GM12878 (cell line): ENCODE measurements around the gene PHLPP1. TPM values are rescaled to one million over a fixed set of nuclear protein-coding genes. Genes with fewer than 3 reads are reported as not detected.

Experiments used
- ATAC-seq: fragments of 200-7000 bp; cut with Tn5 transposase; 3 replicates; pipeline ENCODE4 v1.9.1; 2020; ENCODE audit warnings: mild to moderate bottlenecking, moderate library complexity
- BruUV-seq: library from RNA; stranded (reverse); fragments of 400-500 nt; replicated peaks from 2 replicates; lab custom pipeline; 2021; lab: Mats Ljungman, UMichigan
- CTCF ChIA-PET: fragments of 300-600 bp; sonication (Branson Sonifier 250); formaldehyde crosslinking; extraction: SDS; loops from one replicate; lab custom pipeline; 2021; ENCODE audit warnings: inconsistent platforms; lab: Yijun Ruan, JAX
- POLR2A ChIA-PET: fragments of 350-600 bp; formaldehyde crosslinking; extraction: SDS; loops from one replicate; lab custom pipeline; 2021; ENCODE audit warnings: inconsistent platforms; lab: Charles Lee
- RAD21 ChIA-PET: fragments of 300-600 bp; sonication (Branson Sonifier 250); formaldehyde crosslinking; loops from one replicate; lab custom pipeline; 2023; ENCODE audit warnings: antibody characterized with exemption; ENCODE audit not compliant: unreplicated experiment; lab: Charles Lee
- SMC1A ChIA-PET: fragments of 300-600 bp; sonication (Branson Sonifier 250); formaldehyde crosslinking; loops from one replicate; lab custom pipeline; 2023; ENCODE audit not compliant: unreplicated experiment, uncharacterized antibody; lab: Charles Lee
- DNase-seq: peaks from one replicate; pipeline ENCODE4 v3.0.0-alpha.2; 2011; ENCODE audit warnings: low read depth, low spot score
- FAIRE-seq: peaks from 3 replicates; lab custom pipeline; 2011; peaks lifted over from hg19 to GRCh38; lab: Jason Lieb, UNC
- H2AFZ ChIP-seq: 2 replicates; pipeline ENCODE4 v1.6.0; 2011; ENCODE audit warnings: low read depth, low read length, control low read depth; ENCODE audit not compliant: control insufficient read depth
- H3K27ac ChIP-seq: 2 replicates; pipeline ENCODE4 v1.5.1; 2011; ENCODE audit warnings: control low read depth; ENCODE audit not compliant: control insufficient read depth, insufficient read depth
- H3K27me3 ChIP-seq, 2 experiments: replicated peaks in 1 of 2; 2 replicates each; pipeline versions ENCODE4 v1.6.0 to v1.6.1; 2011; ENCODE audit warnings: low read length in 1 of 2; ENCODE audit not compliant: control insufficient read depth in 2 of 2, insufficient read depth in 2 of 2
- H3K36me3 ChIP-seq, 2 experiments: 2 replicates each; pipeline ENCODE4 v1.5.1; 2011; ENCODE audit warnings: low read length in 1 of 2; ENCODE audit not compliant: control insufficient read depth in 2 of 2, insufficient read depth in 2 of 2
- H3K4me1 ChIP-seq: 2 replicates; pipeline ENCODE4 v1.6.1; 2011; ENCODE audit warnings: mild to moderate bottlenecking, low read length, moderate library complexity, mixed read lengths; ENCODE audit not compliant: control insufficient read depth, insufficient read depth
- H3K4me2 ChIP-seq: 2 replicates; pipeline ENCODE4 v1.6.0; 2011; ENCODE audit warnings: control low read depth; ENCODE audit not compliant: control insufficient read depth, insufficient read depth
- H3K4me3 ChIP-seq: fragments of 200-600 bp; sonication (generic); 2 replicates; pipeline ENCODE4 v1.5.1; 2016
- H3K79me2 ChIP-seq: 2 replicates; pipeline ENCODE4 v1.6.0; 2011; ENCODE audit warnings: low read length; ENCODE audit not compliant: control insufficient read depth, insufficient read depth
- H3K9ac ChIP-seq: 2 replicates; pipeline ENCODE4 v1.8.0; 2011; ENCODE audit warnings: low read length, control low read depth, mixed read lengths; ENCODE audit not compliant: control insufficient read depth, insufficient read depth
- H3K9me3 ChIP-seq: replicated peaks from 3 replicates; pipeline ENCODE4 v1.5.1; 2011; ENCODE audit warnings: mild to moderate bottlenecking, low read length; ENCODE audit not compliant: control insufficient read depth, insufficient read depth
- H4K20me1 ChIP-seq: 2 replicates; pipeline ENCODE4 v1.6.0; 2011; ENCODE audit not compliant: control insufficient read depth, insufficient read depth
- ATF7 ChIP-seq: fragments of 450-650 bp; IDR thresholded peaks from 2 replicates; pipeline ENCODE4 v1.6.1; 2016; ENCODE audit warnings: low read depth, mild to moderate bottlenecking
- MEF2A ChIP-seq: IDR thresholded peaks from 2 replicates; pipeline ENCODE4 v1.6.1; 2011; ENCODE audit warnings: low read depth, mild to moderate bottlenecking, low read length, moderate library complexity; ENCODE audit not compliant: insufficient read depth
- RB1 ChIP-seq: fragments of 450-650 bp; formaldehyde crosslinking; IDR thresholded peaks from 2 replicates; pipeline ENCODE4 v1.6.1; 2017; ENCODE audit warnings: mild to moderate bottlenecking, borderline replicate concordance
- RELA ChIP-seq: fragments of 450-650 bp; IDR thresholded peaks from 2 replicates; pipeline ENCODE4 v1.8.0; 2014; ENCODE audit warnings: borderline replicate concordance; ENCODE audit not compliant: partially characterized antibody
- SREBF2 ChIP-seq: IDR thresholded peaks from 2 replicates; pipeline ENCODE4 v1.6.1; 2012; ENCODE audit warnings: mild to moderate bottlenecking, low read length
- TAF1 ChIP-seq: IDR thresholded peaks from 2 replicates; pipeline ENCODE4 v1.6.1; 2011; ENCODE audit warnings: mild to moderate bottlenecking, low read depth, low read length, borderline replicate concordance
- TCF3 ChIP-seq: IDR thresholded peaks from 2 replicates; pipeline ENCODE4 v1.6.1; 2012; ENCODE audit warnings: low read depth, mild to moderate bottlenecking, low read length, borderline replicate concordance; ENCODE audit not compliant: insufficient read depth
- TCF7 ChIP-seq: IDR thresholded peaks from 2 replicates; pipeline ENCODE4 v1.6.1; 2014; ENCODE audit warnings: antibody characterized with exemption, borderline replicate concordance
- WGBS: methylation state at CpG from one replicate; pipeline ENCODE4 v1.1.6; 2016; ENCODE audit warnings: low lambda C conversion rate; ENCODE audit not compliant: insufficient replicate concordance, insufficient coverage; ENCODE audit errors: missing lambda C conversion rate; 5-methylcytosine and 5-hydroxymethylcytosine counted together
- in situ Hi-C: fragments of 300-500 bp; cut with MboI; formaldehyde crosslinking; loops from 9 replicates; pipeline ENCODE4 v1.14.3; 2018; ENCODE audit warnings: mixed read lengths
- intact Hi-C: fragments of 100-400 bp; cut with micrococcal nuclease; formaldehyde crosslinking; loops from one replicate; pipeline ENCODE4 v1.14.2; 2022; ENCODE audit not compliant: unreplicated experiment
- polyA plus RNA-seq, 11 experiments: library from polyadenylated mRNA; depleted of rRNA in 4 of 11; unstranded in 6 of 11; stranded (reverse) in 5 of 11; fragments of >200 nt; fragmentation: Nextera tagmentation in 4 of 11; fragmentation: Illumina TruSeq in 1 of 11; extraction: Ambion mirVana in 4 of 11; extraction: Trizol in 1 of 11; gene quantifications; 1 replicate in 1 of 11; 2 replicates in 10 of 11; pipeline versions ENCODE4 v1.2.1 to v1.2.3, GENCODE V29; 2011 to 2016; ENCODE audit warnings: inconsistent platforms in 2 of 11, missing spikeins in 2 of 11, low read depth in 1 of 11
- total RNA-seq, 4 experiments: library from RNA; depleted of rRNA in 3 of 4; stranded (reverse); fragments of >200 nt in 3 of 4; fragmentation: Illumina TruSeq in 1 of 4; extraction: Trizol in 1 of 4; gene quantifications; 2 replicates each; pipeline versions ENCODE4 v1.2.1 to v1.2.3, GENCODE V29; 2013 to 2021
- TF ChIP-seq, protein P1 (sequence below): IDR thresholded peaks from 2 replicates; pipeline ENCODE4 v1.6.1; 2012; ENCODE audit warnings: low read depth, low read length, improper control_type of control experiment
- TF ChIP-seq, protein P2 (sequence below): fragments of 450-650 bp; formaldehyde crosslinking; IDR thresholded peaks from 2 replicates; pipeline ENCODE4 v1.5.0; 2022; ENCODE audit warnings: mild to moderate bottlenecking, missing genetic modification characterization

The PHLPP1 gene
- total and polyA plus RNA-seq, 10 of the 15 experiments (the other 5 are each of a cell fraction or from before 2014, with no cell fraction given) = 0.42 to 7.0 (median 1.9) TPM

- SMC1A ChIA-PET = interaction anchor here (1.2 to 1.6 kb wide), 2 partner anchors 11 to 87 kb away, joined by 3 read pairs; no protein-coding TSS in a partner anchor
- POLR2A ChIA-PET = no interaction called here
- in situ Hi-C loops = no loop called here
- Histone ChIP-seq H3K79me2 (no peaks in the 10 kb centered on the region), H3K27me3 (no peaks in the 10 kb centered on the region), H3K9me3 (no peaks in the 10 kb centered on the region), H4K20me1 (no peaks in the 10 kb centered on the region), H3K4me3 (no peak overlapping the region), H3K9ac (no peak overlapping the region), H2AFZ (no peak overlapping the region), H3K4me2 (no peak overlapping the region), H3K27ac (no peak overlapping the region), H3K4me1 (peaks cover 4% of the 10 kb centered on the region; the same call in 1 of the 2 replicates), H3K36me3 (no peaks in the 10 kb centered on the region)
- BruUV-seq = no TSS peak
- FAIRE-seq = no peak
- CTCF ChIA-PET = interaction anchor here (0.6 to 1.4 kb wide), 2 partner anchors 15 to 42 kb away, joined by 3 to 4 read pairs; no protein-coding TSS in a partner anchor
- WGBS = 80% methylated on average over 3 of the region's 3 CpGs
- no peak for ATAC-seq
- no peak for DNase-seq
- intact Hi-C loops = no loop called here
- RAD21 ChIA-PET = no interaction called here
- no peak for TF ChIP-seq TCF7
Measured at GRCh38 chr18:62914871-62915392, 199.6 kb downstream of the PHLPP1 start.

- CTCF ChIA-PET = interaction anchor here (1.0 to 1.1 kb wide), 2 partner anchors 40 to 203 kb away, joined by 3 read pairs; partner anchors contain the start of gene PHLPP1
- POLR2A ChIA-PET = no interaction called here
- Histone ChIP-seq H3K79me2 (no peaks in the 10 kb centered on the region), H3K9me3 (no peaks in the 10 kb centered on the region), H2AFZ (no peak overlapping the region), H3K27me3 (no peaks in the 10 kb centered on the region), H3K9ac (no peak overlapping the region), H3K4me2 (no peak overlapping the region), H4K20me1 (no peaks in the 10 kb centered on the region), H3K4me1 (peaks cover 4% of the 10 kb centered on the region; the same call in 1 of the 2 replicates), H3K36me3 (no peaks in the 10 kb centered on the region), H3K27ac (no peak overlapping the region), H3K4me3 (no peak overlapping the region)
- intact Hi-C loops = no loop called here
- in situ Hi-C loops = no loop called here
- RAD21 ChIA-PET = no interaction called here
- DNase-seq = no peak
- ATAC-seq = no peak
- FAIRE-seq = no peak
- SMC1A ChIA-PET = interaction anchor here (1.4 kb wide), 1 partner anchor 17 kb away, joined by 5 read pairs; no protein-coding TSS in a partner anchor
- BruUV-seq = no TSS peak
- TF ChIP-seq TCF3 (no peak), TAF1 (no peak), SREBF2 (no peak), RB1 (no peak), ATF7 (no peak), RELA (no peak), MEF2A (no peak)
- TF ChIP-seq, protein P1, sequence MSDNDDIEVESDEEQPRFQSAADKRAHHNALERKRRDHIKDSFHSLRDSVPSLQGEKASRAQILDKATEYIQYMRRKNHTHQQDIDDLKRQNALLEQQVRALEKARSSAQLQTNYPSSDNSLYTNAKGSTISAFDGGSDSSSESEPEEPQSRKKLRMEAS = no peak
- TF ChIP-seq, protein P2, sequence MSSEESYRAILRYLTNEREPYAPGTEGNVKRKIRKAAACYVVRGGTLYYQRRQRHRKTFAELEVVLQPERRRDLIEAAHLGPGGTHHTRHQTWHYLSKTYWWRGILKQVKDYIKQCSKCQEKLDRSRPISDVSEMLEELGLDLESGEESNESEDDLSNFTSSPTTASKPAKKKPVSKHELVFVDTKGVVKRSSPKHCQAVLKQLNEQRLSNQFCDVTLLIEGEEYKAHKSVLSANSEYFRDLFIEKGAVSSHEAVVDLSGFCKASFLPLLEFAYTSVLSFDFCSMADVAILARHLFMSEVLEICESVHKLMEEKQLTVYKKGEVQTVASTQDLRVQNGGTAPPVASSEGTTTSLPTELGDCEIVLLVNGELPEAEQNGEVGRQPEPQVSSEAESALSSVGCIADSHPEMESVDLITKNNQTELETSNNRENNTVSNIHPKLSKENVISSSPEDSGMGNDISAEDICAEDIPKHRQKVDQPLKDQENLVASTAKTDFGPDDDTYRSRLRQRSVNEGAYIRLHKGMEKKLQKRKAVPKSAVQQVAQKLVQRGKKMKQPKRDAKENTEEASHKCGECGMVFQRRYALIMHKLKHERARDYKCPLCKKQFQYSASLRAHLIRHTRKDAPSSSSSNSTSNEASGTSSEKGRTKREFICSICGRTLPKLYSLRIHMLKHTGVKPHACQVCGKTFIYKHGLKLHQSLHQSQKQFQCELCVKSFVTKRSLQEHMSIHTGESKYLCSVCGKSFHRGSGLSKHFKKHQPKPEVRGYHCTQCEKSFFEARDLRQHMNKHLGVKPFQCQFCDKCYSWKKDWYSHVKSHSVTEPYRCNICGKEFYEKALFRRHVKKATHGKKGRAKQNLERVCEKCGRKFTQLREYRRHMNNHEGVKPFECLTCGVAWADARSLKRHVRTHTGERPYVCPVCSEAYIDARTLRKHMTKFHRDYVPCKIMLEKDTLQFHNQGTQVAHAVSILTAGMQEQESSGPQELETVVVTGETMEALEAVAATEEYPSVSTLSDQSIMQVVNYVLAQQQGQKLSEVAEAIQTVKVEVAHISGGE (CRISPR knock-in tag) = no peak
Measured at GRCh38 chr18:62918361-62918760, 203.0 kb downstream of the PHLPP1 start.
